Cardiac septum (tissue), 1 donor: Measurements from ENCODE around the gene PCDHA7. TPM values are rescaled to one million over a fixed set of nuclear protein-coding genes. Genes with fewer than 3 reads are reported as not detected.
"Not testable (repeated sequence)": the region's sequence is repeated elsewhere in the genome, so short reads cannot be mapped to it uniquely, and the experiment has no call there.

Experiments
- DNase-seq: peaks from one replicate; pipeline ENCODE4 v3.0.0-alpha.2; 2020; ENCODE audit warnings: low spot score
- intact Hi-C: fragments of 100-400 bp; cut with DNase I; formaldehyde crosslinking; loops from one replicate; pipeline ENCODE4 v1.14.0; 2022
- long read RNA-seq: library from polyadenylated mRNA; unstranded; transcript quantifications from one replicate; pipeline ENCODE4 v2.0.0, GENCODE V29; 2021
- total RNA-seq: library from RNA; stranded (reverse); fragmentation: NEBNext Ultra II Directional; extraction: Animal tissue kit (Norgen Biotek cat#: 25700); gene quantifications from one replicate; pipeline ENCODE4 v1.2.1, GENCODE V29; 2021
- donor health status: DM: no; HTN: no; CAD: no.

Gene PCDHA7
- not detected for total RNA-seq
- long read RNA-seq: 0 reads

- DNase-seq: no peak
- intact Hi-C loops: no loop called here
Observed at GRCh38 chr5:140833993-140834392, at the start of gene PCDHA7. PCDHA7 (plus strand) TSS chr5:140834269; CDS start chr5:140834384, 115 bp downstream.

- intact Hi-C loops: no loop called here
- no peak for DNase-seq
Observed at GRCh38 chr5:140785905-140786686, 48.0 kb upstream of the PCDHA7 start, which contains the start of gene PCDHA1. PCDHA1 (plus strand) TSS chr5:140786140.

- DNase-seq, intact Hi-C loops: not testable (repeated sequence)
Observed at GRCh38 chr5:140787422-140787821, 46.6 kb upstream of the PCDHA7 start.

GRCh38 chr5:140787849-140788504 lies 46.1 kb upstream of the PCDHA7 start:
- intact Hi-C loops, DNase-seq: not testable (repeated sequence)

- intact Hi-C loops: no loop called here
- DNase-seq: no peak
Observed at GRCh38 chr5:140791089-140791488, 43.0 kb upstream of the PCDHA7 start.

GRCh38 chr5:140794595-140795258 lies 39.3 kb upstream of the PCDHA7 start, which contains the start of gene PCDHA2:
PCDHA2 (plus strand) TSS chr5:140794852.
- intact Hi-C loops: no loop called here
- DNase-seq: no peak

- no peak for DNase-seq
- intact Hi-C loops: no loop called here
Observed at GRCh38 chr5:140795259-140795641, 38.8 kb upstream of the PCDHA7 start.

GRCh38 chr5:140796072-140796717 lies 37.9 kb upstream of the PCDHA7 start:
- DNase-seq, intact Hi-C loops: not testable (repeated sequence)

GRCh38 chr5:140796718-140797095 lies 37.4 kb upstream of the PCDHA7 start:
- no peak for DNase-seq
- intact Hi-C loops: no loop called here

GRCh38 chr5:140800816-140801493 lies 33.1 kb upstream of the PCDHA7 start, which contains the start of gene PCDHA3:
PCDHA3 (plus strand) TSS chr5:140801057.
- no peak for DNase-seq
- intact Hi-C loops: no loop called here

- DNase-seq: no peak
- intact Hi-C loops: no loop called here
Observed at GRCh38 chr5:140801494-140801841, 32.6 kb upstream of the PCDHA7 start.

- DNase-seq, intact Hi-C loops: not testable (repeated sequence)
Observed at GRCh38 chr5:140802381-140802780, 31.7 kb upstream of the PCDHA7 start.

GRCh38 chr5:140802781-140803271 lies 31.2 kb upstream of the PCDHA7 start:
- intact Hi-C loops: no loop called here
- no peak for DNase-seq

- DNase-seq: no peak
- intact Hi-C loops: no loop called here
Observed at GRCh38 chr5:140806834-140807775, 27.0 kb upstream of the PCDHA7 start, which contains the start of gene PCDHA4. PCDHA4 (plus strand) TSS chr5:140807068.

- intact Hi-C loops, DNase-seq: not testable (repeated sequence)
Observed at GRCh38 chr5:140808241-140808888, 25.7 kb upstream of the PCDHA7 start.

- DNase-seq: no peak
- intact Hi-C loops: no loop called here
Observed at GRCh38 chr5:140808889-140809291, 25.2 kb upstream of the PCDHA7 start.
